HG03558 (cell line): Measurements from ENCODE around the gene SAP30BP.

Experiments
- ATAC-seq: cut with Tn5 transposase; IDR thresholded peaks from one replicate; pipeline ENCODE4 v1.9.1; 2021; ENCODE audit warnings: moderate number of reproducible peaks; ENCODE audit not compliant: unreplicated experiment; ENCODE audit errors: extremely low read depth

SAP30BP gene

DNA sequence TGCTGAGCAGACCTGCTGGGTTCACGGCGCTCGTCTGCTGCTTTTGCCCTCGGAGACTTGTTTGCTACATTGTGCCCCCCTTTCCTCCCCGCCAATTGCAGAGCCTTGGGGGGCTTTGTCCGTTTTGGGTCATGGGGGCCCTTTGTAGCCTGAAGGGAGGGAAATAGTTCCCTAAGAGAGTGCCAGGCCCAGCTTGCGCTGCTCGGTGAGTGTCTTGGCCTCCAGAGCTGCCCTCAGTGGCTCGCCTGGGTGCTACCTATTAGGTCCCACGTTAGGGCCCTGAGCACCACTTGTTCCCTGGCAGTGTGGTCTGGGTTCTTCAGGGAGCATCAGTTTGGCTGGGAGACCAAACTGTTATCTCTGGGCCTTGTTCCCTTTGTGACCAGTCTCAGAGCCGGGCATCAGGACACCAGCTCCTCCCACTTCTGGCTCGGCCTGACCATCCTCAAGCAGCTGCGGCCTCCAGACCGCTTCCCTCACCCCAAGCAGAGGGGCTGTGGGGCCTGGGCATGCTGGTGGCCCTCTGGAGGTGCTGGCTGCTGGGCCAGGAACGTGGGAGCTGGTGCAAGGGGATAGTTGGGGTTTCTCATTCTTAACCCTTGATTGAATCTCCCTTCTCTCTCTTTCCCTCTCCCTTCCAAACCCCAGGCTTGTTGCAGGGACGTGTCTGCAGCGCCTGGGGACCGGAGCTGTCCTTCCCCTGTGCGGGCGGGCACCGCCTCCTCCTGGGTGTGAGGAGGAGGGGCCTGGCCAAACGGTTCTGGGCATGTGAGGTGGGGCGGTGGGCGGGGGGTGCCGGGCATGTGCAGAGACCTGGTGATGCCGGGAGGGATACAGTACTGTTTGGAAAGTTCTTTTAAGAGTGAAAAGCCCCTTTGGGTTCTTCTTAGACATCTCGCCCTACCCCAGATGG lies 38.1 kb downstream of the SAP30BP start:
- no peak for ATAC-seq

GRCh38 chr17:75706042-75706728 lies 39.0 kb downstream of the SAP30BP start:
- ATAC-seq, result no peak

GRCh38 chr17:75707079-75707571 lies 40.0 kb downstream of the SAP30BP start:
- no peak for ATAC-seq

DNA sequence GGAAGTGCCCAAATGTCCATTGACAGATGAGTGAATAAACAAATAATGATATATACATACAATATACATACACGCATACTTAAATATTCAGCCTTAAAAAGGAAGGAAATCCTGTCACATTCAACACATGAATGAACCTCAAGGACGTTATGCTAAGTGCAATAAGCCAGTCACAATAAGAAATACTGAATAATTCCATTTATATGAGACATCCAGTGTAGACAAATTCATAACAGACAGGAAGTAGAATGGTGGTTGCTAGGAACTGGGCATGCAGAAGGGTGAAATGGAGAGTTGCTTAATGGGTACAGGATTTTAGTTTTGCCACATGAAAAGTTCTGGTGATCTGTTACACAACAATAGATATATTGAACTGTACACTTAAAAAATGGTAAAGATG lies 45.3 kb downstream of the SAP30BP start:
- no peak for ATAC-seq

DNA sequence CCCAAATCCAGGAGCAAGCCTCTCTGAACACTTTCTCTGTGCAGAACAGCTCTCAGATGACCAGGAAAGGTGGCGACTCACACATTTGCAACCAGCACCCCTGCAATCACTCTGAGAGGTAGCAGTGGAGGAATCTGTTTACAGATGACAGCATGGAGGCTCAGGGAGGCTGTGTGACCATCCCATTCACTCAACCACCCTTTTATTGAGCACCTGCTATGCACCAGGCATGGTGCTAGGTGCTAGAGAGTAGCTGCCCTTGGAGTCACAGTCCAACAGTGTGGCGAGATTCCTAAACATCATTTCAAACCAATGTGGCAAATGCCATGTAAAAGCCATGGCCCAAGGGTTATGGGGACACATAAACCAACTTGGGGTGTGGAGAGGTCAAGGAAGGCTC lies 52.6 kb downstream of the SAP30BP start:
- ATAC-seq, result no peak

DNA sequence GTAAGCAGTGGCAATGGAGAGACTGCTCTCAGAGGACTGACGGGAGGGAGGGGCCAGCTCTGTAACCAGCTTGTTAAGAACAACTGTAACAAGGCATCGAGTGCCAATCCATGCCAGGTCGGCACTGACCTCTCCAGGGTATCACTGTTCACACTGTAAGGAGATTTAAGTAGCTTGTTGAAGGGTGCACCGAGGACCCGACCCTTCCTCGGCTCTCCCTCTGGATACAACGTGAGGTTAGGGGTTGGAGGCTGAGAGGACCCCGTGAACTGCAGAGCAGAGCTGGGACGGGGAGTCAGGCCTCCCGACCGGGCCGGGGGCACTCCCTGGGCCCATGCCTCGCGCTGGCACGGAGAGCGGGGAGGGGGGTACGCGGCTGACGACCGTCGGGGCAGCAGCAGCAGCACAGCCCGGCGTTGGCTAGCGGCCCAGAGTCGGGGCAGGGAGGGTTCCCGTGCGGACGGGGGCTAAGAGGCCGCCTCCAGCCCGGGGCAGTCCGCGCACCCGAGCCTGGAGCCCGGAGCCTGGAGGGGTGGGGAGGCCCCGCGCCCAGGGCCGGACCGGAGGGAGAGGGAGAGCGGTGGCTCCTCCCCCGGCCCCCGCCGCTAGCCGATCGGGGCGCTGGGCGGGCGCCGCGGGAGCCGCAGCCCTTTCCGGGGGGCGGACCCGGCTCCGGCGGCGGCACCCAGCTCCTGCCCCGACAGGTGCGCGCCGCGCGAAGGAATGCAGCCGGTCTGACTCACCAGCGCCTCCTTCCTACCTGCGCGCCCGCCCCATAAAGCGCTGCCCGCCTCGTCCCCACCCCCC lies 53.7 kb downstream of the SAP30BP start, which contains the start of gene ITGB4:
ITGB4 (plus strand) TSS at position 804 of the 807 bp plus-strand sequence. CDS start 3,245 bp downstream, outside the sequence.
- no peak for ATAC-seq

DNA sequence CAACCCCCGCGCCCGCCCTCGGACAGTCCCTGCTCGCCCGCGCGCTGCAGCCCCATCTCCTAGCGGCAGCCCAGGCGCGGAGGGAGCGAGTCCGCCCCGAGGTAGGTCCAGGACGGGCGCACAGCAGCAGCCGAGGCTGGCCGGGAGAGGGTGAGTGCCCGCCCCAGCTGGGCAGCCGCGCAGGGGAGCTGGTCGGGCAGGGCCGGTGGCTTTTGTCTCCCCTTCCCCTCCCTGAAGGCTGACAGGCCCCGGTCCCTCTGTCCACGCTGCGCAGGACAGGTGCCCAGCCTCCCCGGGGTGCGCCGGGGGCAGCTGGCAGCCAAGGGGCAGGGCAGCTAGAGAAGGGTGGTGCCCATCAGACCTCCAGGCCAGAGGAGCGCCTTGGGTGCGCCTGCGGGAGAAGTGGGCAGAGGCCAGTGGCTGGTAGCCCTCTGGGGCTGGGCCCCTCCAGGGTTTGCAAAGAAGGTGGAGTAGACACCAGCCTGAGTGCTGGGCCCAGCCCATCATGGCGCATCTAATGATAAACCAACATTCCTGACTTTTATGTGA lies 54.4 kb downstream of the SAP30BP start:
- no peak for ATAC-seq

DNA sequence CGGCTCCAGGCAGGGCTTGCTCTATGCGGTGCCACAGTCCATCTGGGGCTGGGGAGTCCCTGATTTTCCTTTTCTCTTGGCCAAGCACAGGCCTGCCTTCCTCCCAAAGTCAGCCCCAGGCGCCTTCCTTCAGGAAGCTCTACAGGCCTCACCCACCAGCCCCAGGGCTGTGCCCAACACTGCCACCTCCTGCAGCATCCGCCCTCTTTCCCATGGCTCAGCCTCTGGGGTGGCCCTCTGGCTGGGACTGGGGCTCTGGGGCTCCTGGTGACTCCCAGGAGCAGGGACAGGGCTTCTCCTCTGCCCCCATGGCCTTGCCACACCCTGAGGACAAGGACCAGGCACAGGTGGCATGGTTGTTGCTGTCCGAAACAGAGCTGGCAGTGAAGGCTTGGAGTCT lies 54.9 kb downstream of the SAP30BP start:
- no peak for ATAC-seq

DNA sequence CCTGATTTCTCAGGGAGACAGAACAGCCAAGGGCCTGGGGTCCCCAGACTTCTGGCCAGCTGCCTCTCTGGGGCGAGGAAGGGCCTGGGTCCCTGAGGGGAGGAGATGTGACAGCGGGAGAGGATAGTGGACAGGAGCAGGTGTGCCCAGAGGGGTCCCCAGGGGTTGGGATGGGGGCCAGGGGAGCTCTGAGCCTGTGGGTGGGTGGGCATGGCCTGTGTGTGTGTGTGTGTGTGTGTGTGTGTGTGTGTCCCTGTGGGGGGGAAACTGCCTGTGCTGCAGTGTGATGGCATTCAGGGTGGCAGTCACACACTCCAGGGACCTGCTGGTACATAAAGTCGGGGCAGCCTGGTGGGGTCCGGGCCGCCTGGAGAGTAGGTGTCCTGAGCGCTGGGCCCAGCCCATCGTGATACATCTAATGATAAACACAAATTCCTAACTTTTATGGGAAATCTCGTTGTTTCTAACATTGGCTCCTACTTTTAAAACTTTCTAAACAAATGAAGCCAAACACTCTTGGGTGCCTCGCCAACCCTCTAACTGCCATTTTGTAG lies 55.5 kb downstream of the SAP30BP start:
- no peak for ATAC-seq

DNA sequence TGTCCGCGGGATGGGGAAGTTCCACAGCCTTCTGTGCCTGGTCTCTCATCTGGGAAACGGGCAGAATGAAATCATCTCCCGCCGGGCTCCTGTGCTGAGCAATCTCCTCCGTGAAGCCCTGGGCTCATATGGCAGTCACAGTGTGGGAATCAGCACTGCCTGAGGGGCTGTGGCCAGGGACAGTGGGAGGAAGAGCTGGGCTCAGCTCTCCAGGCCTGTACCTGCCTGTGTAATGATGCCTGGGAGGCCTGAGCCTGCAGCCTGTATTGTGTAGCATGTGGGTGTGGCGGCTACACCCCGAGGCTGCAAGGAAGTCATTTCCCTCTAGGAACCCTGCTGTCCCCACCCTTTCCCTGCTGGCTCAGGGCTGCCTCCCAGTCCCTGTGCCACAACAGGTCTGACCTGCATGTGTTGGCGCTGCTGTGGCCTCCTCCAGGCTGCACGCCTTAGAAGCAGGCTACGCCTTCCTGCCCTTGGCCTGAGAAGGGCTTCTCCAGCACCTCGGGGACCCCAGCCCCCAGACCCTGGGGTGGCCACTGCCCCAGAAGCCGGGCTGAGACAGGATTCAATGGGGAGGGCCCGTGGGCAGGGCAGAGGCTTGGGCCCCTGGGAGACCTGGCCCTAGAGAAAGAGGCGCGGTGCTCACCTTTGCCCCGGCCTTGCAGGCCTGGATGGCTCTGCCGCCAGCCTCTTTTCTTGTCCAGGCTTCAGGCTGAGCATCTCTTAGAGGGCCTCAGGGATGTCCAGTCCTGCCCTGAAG lies 56.2 kb downstream of the SAP30BP start:
- ATAC-seq, result no peak

- ATAC-seq, result no peak
These were observed 57.2 kb downstream of the SAP30BP start for GRCh38 chr17:75724016-75725003.

GRCh38 chr17:75725504-75725903 lies 58.4 kb downstream of the SAP30BP start:
- ATAC-seq, result no peak

- no peak for ATAC-seq
These were observed 60.3 kb downstream of the SAP30BP start for GRCh38 chr17:75727391-75727790.

DNA sequence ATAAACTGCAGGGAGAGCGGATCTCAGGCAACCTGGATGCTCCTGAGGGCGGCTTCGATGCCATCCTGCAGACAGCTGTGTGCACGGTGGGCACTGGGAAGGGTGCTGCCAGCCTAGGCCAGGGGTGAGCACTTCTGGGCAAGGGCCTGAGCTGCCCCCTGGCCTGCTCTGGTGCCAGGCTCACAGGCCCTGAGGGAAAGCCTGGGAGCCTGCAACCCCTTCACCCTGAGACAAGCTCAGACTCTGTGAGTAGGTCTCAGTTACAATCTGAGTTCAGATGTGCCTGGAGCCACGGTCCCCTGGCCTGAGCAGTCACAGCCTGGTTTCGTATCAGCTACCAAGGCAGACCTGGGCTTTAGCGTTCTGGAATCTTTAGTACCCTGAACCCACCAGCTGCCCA lies 62.2 kb downstream of the SAP30BP start:
- ATAC-seq, result no peak

- ATAC-seq, result no peak
These were observed 62.9 kb downstream of the SAP30BP start for GRCh38 chr17:75730065-75730464.

- ATAC-seq, result no peak
These were observed 64.1 kb downstream of the SAP30BP start for GRCh38 chr17:75731086-75731715.

GRCh38 chr17:75731716-75732498 lies 64.8 kb downstream of the SAP30BP start:
- no peak for ATAC-seq
